ENCODE results near the gene SLPI. TPM values are rescaled to one million over a fixed set of nuclear protein-coding genes. Genes with fewer than 3 reads are reported as not detected.

Gene SLPI
- total and polyA plus RNA-seq, 10 of the 15 experiments (the other 5 are each of a cell fraction or from before 2014, with no cell fraction given), result 0.56 to 1.4 TPM; not detected in 8

DNA sequence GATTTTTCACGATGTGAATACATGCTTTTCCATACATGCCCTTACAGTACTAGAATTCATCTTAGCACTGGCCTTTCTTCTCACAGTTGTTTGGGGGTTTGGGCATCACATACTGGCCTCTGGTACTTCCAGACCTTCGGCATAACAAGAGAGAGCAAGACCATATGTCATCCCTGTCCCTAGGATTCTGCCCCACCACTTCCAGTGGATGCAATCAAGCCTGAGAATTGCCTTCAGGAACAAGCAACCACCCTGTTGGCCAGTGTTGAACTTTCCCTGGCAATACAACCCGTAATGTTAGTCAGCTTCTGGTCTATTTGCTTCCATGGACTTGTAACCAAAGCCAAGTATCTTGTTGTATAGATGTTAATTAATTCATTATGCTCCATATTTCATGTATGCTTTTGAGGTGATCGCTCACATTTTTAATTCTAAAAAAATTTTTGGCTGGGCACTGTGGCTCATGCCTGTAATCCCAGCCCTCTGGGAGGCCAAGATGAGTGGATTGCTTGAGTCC, 15.4 kb upstream of the SLPI start (continued):
- TF ChIP-seq PRDM15 (CRISPR knock-in tag; IDR thresholded peaks at IDR 0.05), result no peak

GRCh38 chr20:45269056-45269455, 14.7 kb upstream of the SLPI start:
- Histone ChIP-seq H3K9ac (ENCODE audit: control insufficient read depth, insufficient read depth, low read length) (no peak overlapping the region), H3K4me3 (no peak overlapping the region), H4K20me1 (ENCODE audit: control insufficient read depth, insufficient read depth) (no peaks in the 10 kb centered on the region), H3K4me1 (ENCODE audit: control insufficient read depth, insufficient read depth, low read length) (no peaks in the 10 kb centered on the region), H3K27me3 (replicated peaks in 1 of 2; ENCODE audit: control insufficient read depth in 2 of 2, insufficient read depth in 2 of 2, low read length in 1 of 2) (peaks cover 3% of the 10 kb centered on the region in 2 experiments; a peak in 2 of 4 replicates), H3K4me2 (ENCODE audit: control insufficient read depth, insufficient read depth) (no peak overlapping the region), H3K9me3 (replicated peaks; ENCODE audit: control insufficient read depth, insufficient read depth, low read length) (no peaks in the 10 kb centered on the region), H3K36me3 (ENCODE audit: control insufficient read depth in 2 of 2, insufficient read depth in 2 of 2, low read length in 1 of 2) (no peaks in the 10 kb centered on the region), H2AFZ (ENCODE audit: control insufficient read depth, low read depth, low read length) (no peak overlapping the region), H3K79me2 (ENCODE audit: control insufficient read depth, insufficient read depth, low read length) (no peaks in the 10 kb centered on the region), H3K27ac (ENCODE audit: control insufficient read depth, insufficient read depth) (no peak overlapping the region)
- no peak for ATAC-seq
- 41% methylated on average over 3 of the region's 3 CpGs for WGBS (ENCODE audit: insufficient coverage, insufficient replicate concordance, low lambda C conversion rate, missing lambda C conversion rate)
- ChIA-PET CTCF (interaction anchor here (0.8 to 1.3 kb wide), 3 partner anchors 10 to 32 kb away, joined by 3 read pairs; no protein-coding TSS in a partner anchor), POLR2A (no interaction called here), RAD21 (ENCODE audit: unreplicated experiment) (no interaction called here), SMC1A (ENCODE audit: uncharacterized antibody, unreplicated experiment) (interaction anchor here (0.8 kb wide), 1 partner anchor 9 kb away, joined by 3 read pairs; no protein-coding TSS in a partner anchor)
- DNase-seq (ENCODE audit: low read depth, low spot score), result no peak
- BruUV-seq (replicated peaks), result no TSS peak
- in situ Hi-C loops (cut with MboI), result no loop called here
- FAIRE-seq, result no peak
- intact Hi-C loops (cut with micrococcal nuclease; ENCODE audit: unreplicated experiment), result no loop called here
- TF ChIP-seq, protein P1, sequence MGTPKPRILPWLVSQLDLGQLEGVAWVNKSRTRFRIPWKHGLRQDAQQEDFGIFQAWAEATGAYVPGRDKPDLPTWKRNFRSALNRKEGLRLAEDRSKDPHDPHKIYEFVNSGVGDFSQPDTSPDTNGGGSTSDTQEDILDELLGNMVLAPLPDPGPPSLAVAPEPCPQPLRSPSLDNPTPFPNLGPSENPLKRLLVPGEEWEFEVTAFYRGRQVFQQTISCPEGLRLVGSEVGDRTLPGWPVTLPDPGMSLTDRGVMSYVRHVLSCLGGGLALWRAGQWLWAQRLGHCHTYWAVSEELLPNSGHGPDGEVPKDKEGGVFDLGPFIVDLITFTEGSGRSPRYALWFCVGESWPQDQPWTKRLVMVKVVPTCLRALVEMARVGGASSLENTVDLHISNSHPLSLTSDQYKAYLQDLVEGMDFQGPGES (IDR thresholded peaks at IDR 0.05), result no peak
- TF ChIP-seq CBX5 (IDR thresholded peaks at IDR 0.05; ENCODE audit: low read depth), result no peak
- TF ChIP-seq CHD2 (IDR thresholded peaks at IDR 0.05; ENCODE audit: borderline replicate concordance, low read depth, low read length), result no peak
- TF ChIP-seq MEF2A (IDR thresholded peaks at IDR 0.05; ENCODE audit: insufficient read depth, low read depth, low read length), result no peak
- TF ChIP-seq, protein P2, sequence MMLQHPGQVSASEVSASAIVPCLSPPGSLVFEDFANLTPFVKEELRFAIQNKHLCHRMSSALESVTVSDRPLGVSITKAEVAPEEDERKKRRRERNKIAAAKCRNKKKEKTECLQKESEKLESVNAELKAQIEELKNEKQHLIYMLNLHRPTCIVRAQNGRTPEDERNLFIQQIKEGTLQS (IDR thresholded peaks at IDR 0.05; ENCODE audit: borderline replicate concordance, extremely low read depth, low read depth, low read length), result no peak
- TF ChIP-seq ETV6 (conservative IDR thresholded peaks at IDR 0.05 in 1 of 2, IDR thresholded peaks at IDR 0.05 in 1 of 2; ENCODE audit: borderline replicate concordance in 1 of 2, low read depth in 1 of 2), result no peak
- TF ChIP-seq ZNF24 (IDR thresholded peaks at IDR 0.05), result no peak
- TF ChIP-seq EED (IDR thresholded peaks at IDR 0.05; ENCODE audit: low read depth), result no peak
- TF ChIP-seq, protein P3, sequence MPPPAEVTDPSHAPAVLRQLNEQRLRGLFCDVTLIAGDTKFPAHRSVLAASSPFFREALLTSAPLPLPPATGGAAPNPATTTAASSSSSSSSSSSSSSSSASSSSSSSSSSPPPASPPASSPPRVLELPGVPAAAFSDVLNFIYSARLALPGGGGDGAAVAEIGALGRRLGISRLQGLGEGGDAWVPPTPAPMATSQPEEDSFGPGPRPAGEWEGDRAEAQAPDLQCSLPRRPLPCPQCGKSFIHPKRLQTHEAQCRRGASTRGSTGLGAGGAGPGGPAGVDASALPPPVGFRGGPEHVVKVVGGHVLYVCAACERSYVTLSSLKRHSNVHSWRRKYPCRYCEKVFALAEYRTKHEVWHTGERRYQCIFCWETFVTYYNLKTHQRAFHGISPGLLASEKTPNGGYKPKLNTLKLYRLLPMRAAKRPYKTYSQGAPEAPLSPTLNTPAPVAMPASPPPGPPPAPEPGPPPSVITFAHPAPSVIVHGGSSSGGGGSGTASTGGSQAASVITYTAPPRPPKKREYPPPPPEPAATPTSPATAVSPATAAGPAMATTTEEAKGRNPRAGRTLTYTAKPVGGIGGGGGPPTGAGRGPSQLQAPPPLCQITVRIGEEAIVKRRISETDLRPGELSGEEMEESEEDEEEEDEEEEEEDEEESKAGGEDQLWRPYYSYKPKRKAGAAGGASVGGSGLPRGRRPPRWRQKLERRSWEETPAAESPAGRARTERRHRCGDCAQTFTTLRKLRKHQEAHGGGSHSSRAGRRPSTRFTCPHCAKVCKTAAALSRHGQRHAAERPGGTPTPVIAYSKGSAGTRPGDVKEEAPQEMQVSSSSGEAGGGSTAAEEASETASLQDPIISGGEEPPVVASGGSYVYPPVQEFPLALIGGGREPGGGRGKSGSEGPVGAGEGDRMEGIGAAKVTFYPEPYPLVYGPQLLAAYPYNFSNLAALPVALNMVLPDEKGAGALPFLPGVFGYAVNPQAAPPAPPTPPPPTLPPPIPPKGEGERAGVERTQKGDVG (CRISPR knock-in tag; IDR thresholded peaks at IDR 0.05), result no peak
- TF ChIP-seq RELA (IDR thresholded peaks at IDR 0.05; ENCODE audit: borderline replicate concordance, partially characterized antibody), result no peak
